Activated CD4-positive, alpha-beta T cell treated with anti-CD3 and anti-CD28 coated beads for 4 hours (primary cell): ENCODE results near the gene LCE5A.
"Not testable (repeated sequence)": the region's sequence is repeated elsewhere in the genome, so short reads cannot be mapped to it uniquely, and the experiment has no call there.

ENCODE experiments used
- DNase-seq, 2 donors: peaks; one replicate each; pipeline ENCODE4 v3.0.0-alpha.2; 2020

LCE5A gene

DNA sequence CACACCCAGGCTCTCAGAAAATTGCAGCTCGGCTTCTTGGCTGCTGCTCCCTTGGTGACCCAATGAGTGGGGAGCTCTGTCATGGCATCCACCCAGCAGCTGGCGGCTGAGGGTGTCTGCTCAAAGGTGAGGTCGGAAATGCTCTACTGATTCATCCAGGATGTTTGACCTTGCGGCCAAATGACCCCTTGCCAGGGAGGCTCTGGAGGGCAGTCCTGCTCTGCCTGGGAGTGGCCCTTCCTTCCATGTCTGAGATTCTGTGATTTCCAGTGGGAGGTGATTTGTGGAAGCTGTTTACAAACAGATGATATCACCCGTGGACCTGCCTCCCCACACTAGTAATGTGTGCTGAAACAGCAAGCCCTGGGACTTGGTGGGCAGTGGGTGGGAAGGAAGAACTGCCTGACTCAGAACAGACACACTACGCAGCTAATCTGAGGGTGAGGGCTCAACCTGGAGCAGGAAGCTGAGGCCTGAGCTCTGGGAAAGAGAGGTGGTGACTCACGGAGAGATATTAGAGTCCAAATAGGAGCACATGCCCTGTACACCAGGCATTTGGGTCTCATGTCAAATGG is 6.7 kb downstream of the LCE5A start:
- DNase-seq, result no peak

DNA sequence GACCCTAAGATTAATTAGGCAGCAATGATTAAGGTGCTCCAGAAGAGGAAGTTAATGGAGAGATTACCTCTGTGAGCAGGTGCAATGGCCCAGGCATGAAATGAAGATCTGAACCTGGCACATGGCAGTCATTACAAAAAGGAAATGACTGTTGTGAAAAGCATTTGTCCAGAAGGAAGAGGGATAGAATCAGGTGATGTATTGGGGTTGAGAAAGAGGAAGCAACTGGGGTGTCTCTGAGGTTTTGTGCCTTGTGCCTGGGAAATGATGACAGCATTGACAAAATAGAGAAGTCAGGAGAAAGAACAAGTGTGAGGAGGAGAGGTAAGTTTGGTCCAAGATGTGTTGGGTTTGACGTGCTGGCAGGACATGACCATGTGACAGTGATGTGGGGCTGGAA is 9.2 kb downstream of the LCE5A start:
- no peak for DNase-seq

DNA sequence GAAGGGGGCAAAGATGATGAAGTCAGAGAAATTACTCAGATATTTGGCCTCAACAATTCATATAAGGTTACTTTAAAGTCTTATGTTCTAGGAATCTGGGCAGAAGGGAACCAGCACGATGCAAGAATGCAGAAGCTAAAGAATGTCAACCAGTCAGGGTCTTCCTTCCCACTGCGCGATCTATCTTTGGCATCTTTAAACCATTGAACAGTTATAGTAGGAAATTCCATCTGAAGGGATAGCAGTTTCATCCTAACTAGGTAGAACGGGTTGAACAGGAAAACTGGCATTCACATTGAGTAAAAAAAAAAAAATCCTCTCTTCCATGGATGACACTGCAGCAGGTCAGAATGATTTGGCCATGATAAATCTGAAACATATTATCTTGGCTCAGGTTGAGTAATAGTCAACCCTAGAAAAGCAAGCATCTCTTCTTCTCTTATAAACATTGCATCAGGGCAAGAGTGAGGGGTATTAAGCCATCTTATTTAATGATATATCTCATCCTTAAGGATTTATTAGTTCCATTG is 10.0 kb downstream of the LCE5A start:
- no peak for DNase-seq

DNA sequence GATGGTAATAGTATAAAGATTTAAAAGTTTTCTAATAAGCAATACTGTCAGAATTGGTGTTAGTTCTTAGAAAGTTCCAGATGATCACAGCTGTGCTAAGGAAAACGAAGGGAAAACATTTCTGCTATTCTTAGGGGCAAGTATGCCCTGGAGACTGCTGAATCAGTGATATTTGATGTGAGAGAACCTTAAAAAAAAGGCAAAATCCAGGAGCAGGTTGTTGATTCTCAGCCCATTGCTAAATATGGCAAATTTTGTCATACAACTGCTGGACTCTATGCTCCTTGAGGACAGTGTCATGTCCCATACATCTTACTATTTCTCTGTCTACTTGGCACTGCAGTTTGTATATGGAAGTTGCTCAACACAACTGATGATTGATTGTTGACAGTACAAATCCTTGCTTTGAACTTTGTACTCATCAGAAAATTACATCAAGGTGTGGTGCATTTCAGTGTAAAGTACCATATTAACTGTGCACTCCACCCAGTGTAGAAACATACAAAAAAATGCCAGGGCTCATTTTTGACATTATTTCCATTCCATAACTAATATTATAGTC is 14.6 kb downstream of the LCE5A start:
- no peak for DNase-seq

DNA sequence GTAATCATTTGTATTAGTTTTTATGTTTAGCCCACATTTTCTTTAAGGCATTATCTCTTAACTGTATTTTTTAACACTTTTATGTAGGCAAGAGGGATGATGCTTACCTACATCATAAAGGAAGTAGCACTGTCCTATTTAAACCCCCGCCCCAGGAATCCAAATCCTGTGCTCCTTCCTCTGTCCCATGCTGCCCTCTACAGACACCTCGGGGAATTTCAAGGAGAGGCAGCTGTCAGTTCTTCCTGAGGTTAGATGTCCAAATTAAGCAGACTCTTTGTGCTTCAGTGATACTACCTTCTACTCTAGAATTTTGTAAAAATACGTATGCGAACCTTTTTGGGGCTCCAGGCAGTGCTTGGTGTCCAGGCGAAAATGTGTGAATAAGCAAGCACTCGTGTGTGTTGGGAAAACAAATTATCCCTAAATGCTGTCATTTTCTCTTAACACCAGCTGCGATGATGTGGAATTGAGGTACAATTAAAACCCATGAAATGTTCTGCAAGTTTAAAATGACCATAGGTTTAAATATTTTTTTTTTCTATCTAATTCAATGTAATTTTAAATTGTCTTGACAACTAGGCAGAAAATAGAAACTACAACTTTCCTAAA is 22.8 kb downstream of the LCE5A start:
- DNase-seq, result no peak

DNA sequence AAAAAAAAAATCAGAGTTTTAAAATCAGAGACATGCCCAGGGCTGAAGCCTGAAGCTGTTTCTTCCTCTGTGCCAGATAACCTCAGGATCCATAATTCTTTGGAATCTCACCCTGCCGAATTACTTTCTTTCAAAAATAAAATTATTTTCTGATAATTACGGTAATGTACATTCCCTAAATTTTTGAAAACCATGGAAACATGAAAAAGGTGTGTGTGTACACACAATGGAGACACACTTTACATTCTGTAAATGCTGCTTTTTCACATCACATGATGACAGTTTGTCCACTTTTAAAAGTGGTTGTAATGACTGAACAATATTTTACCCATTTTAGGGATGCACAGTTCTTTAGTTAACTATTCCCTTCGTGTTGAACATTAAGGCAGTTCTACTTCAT is 25.2 kb downstream of the LCE5A start:
- no peak for DNase-seq

DNA sequence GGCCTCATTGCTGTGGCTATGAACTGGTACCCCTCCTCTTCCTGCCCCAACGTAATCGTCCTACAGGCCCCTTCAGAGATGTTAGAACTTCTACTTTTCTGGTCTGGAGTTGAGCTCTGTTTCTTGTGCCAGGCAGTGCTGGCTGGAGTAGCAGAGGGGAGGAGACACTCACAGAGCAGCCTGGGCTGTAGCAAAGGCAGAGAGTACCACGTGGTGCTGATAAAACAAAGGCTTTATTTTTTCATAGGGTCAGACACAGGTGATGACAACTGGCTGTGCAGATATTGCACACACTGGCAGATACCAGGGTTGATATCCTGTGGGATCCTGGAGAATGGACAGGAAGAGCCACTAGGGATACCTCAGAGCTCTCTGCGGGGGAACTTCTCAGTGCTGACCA is 26.9 kb downstream of the LCE5A start:
- no peak for DNase-seq

DNA sequence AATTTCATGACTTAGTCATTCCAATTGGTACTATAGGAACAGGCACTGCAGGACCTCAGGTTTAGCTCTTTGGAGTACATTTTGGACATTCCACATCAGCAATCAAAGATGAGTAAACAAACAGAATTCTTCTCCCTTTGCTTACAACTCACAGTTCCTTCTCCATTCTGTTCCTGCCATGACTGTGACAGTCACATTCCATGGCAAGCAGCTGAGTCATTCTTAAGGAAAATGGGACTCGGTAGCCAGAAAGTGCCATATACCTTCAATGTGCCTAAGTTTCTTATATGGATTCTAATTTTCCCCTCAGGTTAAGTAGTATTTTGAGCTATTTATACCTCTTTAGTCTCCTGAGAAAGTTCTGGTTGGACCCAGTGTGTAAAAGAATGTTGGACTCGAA is 29.3 kb downstream of the LCE5A start:
- DNase-seq, result no peak

DNA sequence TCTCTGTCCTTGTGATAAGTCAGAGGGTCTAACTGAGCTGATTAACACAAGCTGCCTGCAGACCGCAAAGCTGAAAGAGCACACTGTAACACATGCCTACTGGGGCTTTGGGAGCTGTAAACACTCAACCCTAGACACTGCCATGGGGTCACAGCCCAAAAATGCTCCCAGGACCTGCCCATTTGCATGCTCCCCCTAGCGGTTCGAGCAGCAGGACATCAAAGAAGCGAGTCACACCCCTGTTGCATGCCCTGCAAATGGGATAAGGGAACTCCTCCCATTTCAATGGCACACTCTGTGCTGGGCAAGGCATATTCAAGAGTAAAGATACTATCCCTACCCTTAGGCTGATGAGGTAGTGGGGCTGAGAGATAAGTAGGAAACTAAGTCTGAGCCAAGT is 33.2 kb downstream of the LCE5A start:
- no peak for DNase-seq

DNA sequence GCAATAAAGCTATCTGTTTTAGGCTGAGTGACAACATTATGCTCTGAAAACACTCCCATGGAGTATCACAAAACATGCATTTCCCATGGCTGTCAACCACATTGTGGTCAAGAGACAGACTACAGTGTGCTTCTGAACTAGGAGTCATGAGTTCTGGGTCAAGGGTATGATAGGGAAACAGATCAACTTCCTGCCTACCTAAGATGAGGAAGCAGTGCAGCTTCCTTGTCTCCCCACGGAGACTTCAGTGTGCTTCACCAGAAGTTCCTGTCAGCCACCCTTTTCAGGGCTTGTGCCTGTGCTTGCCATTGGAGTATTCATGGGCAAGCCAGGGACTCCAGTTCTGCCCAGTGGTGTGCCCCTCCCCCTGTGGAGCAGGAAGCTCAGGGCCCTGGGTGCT is 36.1 kb downstream of the LCE5A start:
- no peak for DNase-seq

DNA sequence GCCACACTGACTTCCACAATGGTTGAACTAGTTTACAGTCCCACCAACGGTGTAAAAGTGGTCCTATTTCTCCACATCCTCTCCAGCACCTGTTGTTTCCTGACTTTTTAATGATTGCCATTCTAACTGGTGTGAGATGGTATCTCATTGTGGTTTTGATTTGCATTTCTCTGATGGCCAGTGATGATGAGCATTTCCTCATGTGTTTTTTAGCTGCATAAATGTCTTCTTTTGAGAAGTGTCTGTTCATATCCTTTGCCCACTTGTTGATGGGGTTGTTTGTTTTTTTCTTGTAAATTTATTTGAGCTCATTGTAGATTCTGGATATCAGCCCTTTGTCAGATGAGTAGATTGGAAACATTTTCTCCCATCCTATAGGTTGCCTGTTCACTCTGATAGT is 37.8 kb downstream of the LCE5A start:
- DNase-seq, result not testable (repeated sequence)
